ENCODE measurements around the gene S100A11. TPM values are rescaled to one million over a fixed set of nuclear protein-coding genes. Genes with fewer than 3 reads are reported as not detected.

The S100A11 gene
- polyA plus RNA-seq, 3 donors = 1,184 to 3,364 (median 2,621) TPM

GRCh38 chr1:152039461-152039860, 2.7 kb upstream of the S100A11 start:
- Histone ChIP-seq H3K4me2 (replicated peaks; ENCODE audit: extremely low read depth, low read length, poor library complexity, severe bottlenecking) (no peak overlapping the region), H3K9ac (ENCODE audit: insufficient read depth, low read length, poor library complexity, severe bottlenecking) (no peak overlapping the region), H4K20me1 (ENCODE audit: insufficient read depth, low read length) (peaks cover 17% of the 10 kb centered on the region), H3K27ac (ENCODE audit: low read depth in 1 of 2, low read length in 2 of 2) (peak overlapping the region; percentile 98 to 99), H3K27me3 (ENCODE audit: control insufficient read depth in 2 of 2, insufficient read depth in 2 of 2, low read length in 2 of 2) (no peaks in the 10 kb centered on the region), H3K4me1 (ENCODE audit: control insufficient read depth in 1 of 2, insufficient read depth in 2 of 2, low read length in 2 of 2) (peaks cover 62 to 70% of the 10 kb centered on the region in 2 donors), H3K36me3 (replicated peaks in 1 of 2; ENCODE audit: control insufficient read depth in 1 of 2, insufficient read depth in 2 of 2, low read length in 2 of 2) (peaks cover 0 to 8% of the 10 kb centered on the region in 2 donors), H3K79me2 (ENCODE audit: insufficient read depth, low read length) (peaks cover 30% of the 10 kb centered on the region), H2AFZ (ENCODE audit: insufficient read depth, low read depth, low read length, poor library complexity, severe bottlenecking) (no peak overlapping the region), H3K9me3 (replicated peaks in 1 of 2; ENCODE audit: control insufficient read depth in 1 of 2, insufficient read depth in 1 of 2, low read length in 2 of 2) (no peaks in the 10 kb centered on the region), H3K4me3 (replicated peaks in 1 of 3; ENCODE audit: low read depth in 2 of 3, low read length in 3 of 3) (no peak overlapping the region)
- Mint-ChIP-seq H3K4me3 (no peak overlapping the region), H3K9me3 (peaks cover 0 to 2% (median 0%) of the 10 kb centered on the region in 7 donors), H3K27me3 (ENCODE audit: low read depth in 3 of 3) (peaks cover 0 to 4% (median 0%) of the 10 kb centered on the region in 3 donors), H3K36me3 (peaks cover 14% of the 10 kb centered on the region in 2 donors), H3K27ac (no peak overlapping the region), H3K4me1 (peaks cover 9% of the 10 kb centered on the region)
- no peak for DNase-seq
- intact Hi-C loops (cut with micrococcal nuclease) = loop anchor here (5.0 kb wide), 1 partner anchor 47 kb away; the partner anchor contains the start of gene S100A10 (in 2 of the 2)
- WGBS (ENCODE audit: insufficient coverage) = no CpG with 5 or more reads among the region's 1 CpG
- TF ChIP-seq CTCF (IDR thresholded peaks at IDR 0.05) = no peak

DNA sequence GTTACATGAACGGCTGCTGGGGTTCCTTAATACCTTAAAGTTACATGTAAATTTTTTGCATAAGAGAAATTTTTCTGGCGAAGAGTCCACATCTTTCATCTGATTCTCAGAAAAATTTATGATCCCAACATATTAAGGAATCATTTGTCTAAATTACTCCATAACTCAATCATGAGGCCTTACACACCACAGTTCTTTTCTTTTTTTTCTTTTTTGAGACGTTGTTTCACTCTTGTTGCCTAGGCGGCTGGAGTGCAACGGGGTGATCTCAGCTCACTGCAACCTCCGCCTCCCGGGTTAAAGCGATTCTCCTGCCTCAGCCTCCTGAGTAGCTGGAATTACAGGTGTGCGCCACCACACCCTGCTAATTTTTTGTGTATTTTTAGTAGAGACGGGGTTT, 2.1 kb upstream of the S100A11 start:
- Histone ChIP-seq H4K20me1 (ENCODE audit: insufficient read depth, low read length) (peaks cover 23% of the 10 kb centered on the region), H3K27ac (ENCODE audit: low read depth in 1 of 2, low read length in 2 of 2) (peak overlapping the region; percentile 98 to 99), H3K4me1 (ENCODE audit: control insufficient read depth in 1 of 2, insufficient read depth in 2 of 2, low read length in 2 of 2) (peaks cover 66 to 70% of the 10 kb centered on the region in 2 donors), H3K4me2 (replicated peaks; ENCODE audit: extremely low read depth, low read length, poor library complexity, severe bottlenecking) (peak overlapping the region; percentile 99), H3K79me2 (ENCODE audit: insufficient read depth, low read length) (peaks cover 36% of the 10 kb centered on the region), H2AFZ (ENCODE audit: insufficient read depth, low read depth, low read length, poor library complexity, severe bottlenecking) (no peak overlapping the region), H3K9me3 (replicated peaks in 1 of 2; ENCODE audit: control insufficient read depth in 1 of 2, insufficient read depth in 1 of 2, low read length in 2 of 2) (no peaks in the 10 kb centered on the region), H3K4me3 (replicated peaks in 1 of 3; ENCODE audit: low read depth in 2 of 3, low read length in 3 of 3) (peak overlapping the region in 1 of 3 experiments; percentile 100), H3K9ac (ENCODE audit: insufficient read depth, low read length, poor library complexity, severe bottlenecking) (peak overlapping the region; percentile 99), H3K27me3 (ENCODE audit: control insufficient read depth in 2 of 2, insufficient read depth in 2 of 2, low read length in 2 of 2) (no peaks in the 10 kb centered on the region), H3K36me3 (replicated peaks in 1 of 2; ENCODE audit: control insufficient read depth in 1 of 2, insufficient read depth in 2 of 2, low read length in 2 of 2) (peaks cover 6 to 13% of the 10 kb centered on the region in 2 donors)
- peak overlapping the region; percentile 17 to 55 for H3K4me3 Mint-ChIP-seq
- WGBS (ENCODE audit: insufficient coverage) = 93% methylated on average over 6 of the region's 10 CpGs
- no peak for DNase-seq
- H3K9me3 Mint-ChIP-seq = peaks cover 0 to 2% (median 0%) of the 10 kb centered on the region in 7 donors
- no peak for TF ChIP-seq CTCF (IDR thresholded peaks at IDR 0.05)
- H3K4me1 Mint-ChIP-seq = peaks cover 10% of the 10 kb centered on the region
- intact Hi-C loops (cut with micrococcal nuclease) = loop anchor here (1.0 to 5.0 kb wide), 2 partner anchors 9 to 47 kb away; partner anchors contain the start of gene S100A10 (in 2 of the 2)
- H3K27ac Mint-ChIP-seq = no peak overlapping the region
- peaks cover 0 to 4% (median 0%) of the 10 kb centered on the region in 3 donors for H3K27me3 Mint-ChIP-seq (ENCODE audit: low read depth in 3 of 3)
- H3K36me3 Mint-ChIP-seq = peaks cover 19 to 20% of the 10 kb centered on the region in 2 donors

Measured in CD14-positive monocyte (primary cell).